Adrenal gland (tissue), 5 donors: Measurements from ENCODE around the gene CXXC4.

Experiments used
- POLR2A ChIP-seq, 2 donors: fragments of 450-650 bp; IDR thresholded peaks; one replicate each; pipeline ENCODE4 v1.6.1; 2017; ENCODE audit warnings: antibody characterized with exemption in 2 of 2, mild to moderate bottlenecking in 2 of 2, moderate library complexity in 1 of 2
- TF ChIP-seq, protein P1 (sequence below), 6 experiments: fragments of 450-650 bp in 4 of 6; fragments of 200-600 bp in 2 of 6; sonication (generic) in 1 of 6; IDR thresholded peaks; 1 replicate in 5 of 6; 2 replicates in 1 of 6; pipeline versions ENCODE4 v1.5.1 to v1.8.0; 2016 to 2021; ENCODE audit warnings: antibody characterized with exemption in 6 of 6, mild to moderate bottlenecking in 2 of 6, moderate library complexity in 1 of 6
- donor health status: DM: no; HTN: no; CAD: no.

DNA sequence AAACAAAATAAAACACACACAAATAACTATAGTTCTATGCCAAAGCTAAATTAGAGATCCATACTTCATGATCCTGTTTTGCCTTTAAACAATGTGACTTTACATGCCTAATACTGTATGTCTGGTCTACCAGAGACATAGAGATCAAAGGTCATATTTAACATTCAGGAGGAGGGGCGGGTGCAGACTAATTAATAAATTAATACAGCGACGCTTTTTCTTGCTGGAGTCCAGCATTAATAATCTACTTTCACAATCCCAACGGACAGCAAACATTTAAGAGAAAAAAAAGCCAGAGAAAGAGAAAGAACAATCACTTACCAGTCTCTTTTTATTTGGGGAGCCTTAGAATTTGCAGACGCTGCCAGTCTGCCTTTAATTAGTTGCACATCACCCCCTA, 509 bp downstream of the CXXC4 start:
- TF ChIP-seq, protein P1, sequence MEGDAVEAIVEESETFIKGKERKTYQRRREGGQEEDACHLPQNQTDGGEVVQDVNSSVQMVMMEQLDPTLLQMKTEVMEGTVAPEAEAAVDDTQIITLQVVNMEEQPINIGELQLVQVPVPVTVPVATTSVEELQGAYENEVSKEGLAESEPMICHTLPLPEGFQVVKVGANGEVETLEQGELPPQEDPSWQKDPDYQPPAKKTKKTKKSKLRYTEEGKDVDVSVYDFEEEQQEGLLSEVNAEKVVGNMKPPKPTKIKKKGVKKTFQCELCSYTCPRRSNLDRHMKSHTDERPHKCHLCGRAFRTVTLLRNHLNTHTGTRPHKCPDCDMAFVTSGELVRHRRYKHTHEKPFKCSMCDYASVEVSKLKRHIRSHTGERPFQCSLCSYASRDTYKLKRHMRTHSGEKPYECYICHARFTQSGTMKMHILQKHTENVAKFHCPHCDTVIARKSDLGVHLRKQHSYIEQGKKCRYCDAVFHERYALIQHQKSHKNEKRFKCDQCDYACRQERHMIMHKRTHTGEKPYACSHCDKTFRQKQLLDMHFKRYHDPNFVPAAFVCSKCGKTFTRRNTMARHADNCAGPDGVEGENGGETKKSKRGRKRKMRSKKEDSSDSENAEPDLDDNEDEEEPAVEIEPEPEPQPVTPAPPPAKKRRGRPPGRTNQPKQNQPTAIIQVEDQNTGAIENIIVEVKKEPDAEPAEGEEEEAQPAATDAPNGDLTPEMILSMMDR (IDR thresholded peaks at IDR 0.05) = no peak
- no peak for TF ChIP-seq POLR2A (IDR thresholded peaks at IDR 0.05)
